Measurements from ENCODE around the gene HYLS1.

- TF ChIP-seq, protein P1, sequence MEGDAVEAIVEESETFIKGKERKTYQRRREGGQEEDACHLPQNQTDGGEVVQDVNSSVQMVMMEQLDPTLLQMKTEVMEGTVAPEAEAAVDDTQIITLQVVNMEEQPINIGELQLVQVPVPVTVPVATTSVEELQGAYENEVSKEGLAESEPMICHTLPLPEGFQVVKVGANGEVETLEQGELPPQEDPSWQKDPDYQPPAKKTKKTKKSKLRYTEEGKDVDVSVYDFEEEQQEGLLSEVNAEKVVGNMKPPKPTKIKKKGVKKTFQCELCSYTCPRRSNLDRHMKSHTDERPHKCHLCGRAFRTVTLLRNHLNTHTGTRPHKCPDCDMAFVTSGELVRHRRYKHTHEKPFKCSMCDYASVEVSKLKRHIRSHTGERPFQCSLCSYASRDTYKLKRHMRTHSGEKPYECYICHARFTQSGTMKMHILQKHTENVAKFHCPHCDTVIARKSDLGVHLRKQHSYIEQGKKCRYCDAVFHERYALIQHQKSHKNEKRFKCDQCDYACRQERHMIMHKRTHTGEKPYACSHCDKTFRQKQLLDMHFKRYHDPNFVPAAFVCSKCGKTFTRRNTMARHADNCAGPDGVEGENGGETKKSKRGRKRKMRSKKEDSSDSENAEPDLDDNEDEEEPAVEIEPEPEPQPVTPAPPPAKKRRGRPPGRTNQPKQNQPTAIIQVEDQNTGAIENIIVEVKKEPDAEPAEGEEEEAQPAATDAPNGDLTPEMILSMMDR (conservative IDR thresholded peaks at IDR 0.05), result no peak
- no peak for TF ChIP-seq ZFX (IDR thresholded peaks at IDR 0.05)
Measured at GRCh38 chr11:125929445-125930075, 42.1 kb downstream of the HYLS1 start.

All from C4-2B (cell line).